ENCODE results near the gene AHR.

The AHR gene

DNA sequence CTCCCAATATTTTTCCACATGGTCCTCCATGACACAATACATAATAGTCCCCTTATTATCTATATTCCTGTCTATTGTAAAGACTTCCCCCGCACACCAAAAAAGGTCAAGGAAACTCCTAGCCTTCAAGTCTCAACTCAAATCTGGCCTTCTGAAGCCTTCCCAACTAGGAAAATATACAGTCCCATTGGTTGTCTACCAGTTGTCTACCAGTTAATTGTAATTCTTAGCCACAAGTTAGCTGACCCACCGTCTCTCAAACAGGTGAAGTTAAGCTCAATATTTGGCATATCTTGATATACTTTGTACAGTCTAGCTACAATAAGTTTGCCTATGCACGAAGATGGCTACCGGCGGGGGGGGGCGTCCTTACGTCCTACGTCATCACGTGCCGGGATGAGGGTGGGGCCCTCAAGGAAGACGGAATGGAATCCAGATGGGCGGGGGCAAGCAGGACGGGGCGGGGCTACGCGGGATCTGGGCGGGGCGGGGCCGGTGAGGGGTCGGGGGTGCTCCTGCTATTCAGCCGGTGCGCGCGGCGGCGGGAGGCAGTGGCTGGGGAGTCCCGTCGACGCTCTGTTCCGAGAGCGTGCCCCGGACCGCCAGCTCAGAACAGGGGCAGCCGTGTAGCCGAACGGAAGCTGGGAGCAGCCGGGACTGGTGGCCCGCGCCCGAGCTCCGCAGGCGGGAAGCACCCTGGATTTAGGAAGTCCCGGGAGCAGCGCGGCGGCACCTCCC, at the start of gene AHR:
Gene AHR (plus strand): TSS at position 551 of the 738 bp plus-strand sequence. CDS start 613 bp downstream, outside the sequence.
- intact Hi-C loops (cut with DNase I) = no loop called here
- peak; percentile 89 to 98 (median 96) for DNase-seq

DNA sequence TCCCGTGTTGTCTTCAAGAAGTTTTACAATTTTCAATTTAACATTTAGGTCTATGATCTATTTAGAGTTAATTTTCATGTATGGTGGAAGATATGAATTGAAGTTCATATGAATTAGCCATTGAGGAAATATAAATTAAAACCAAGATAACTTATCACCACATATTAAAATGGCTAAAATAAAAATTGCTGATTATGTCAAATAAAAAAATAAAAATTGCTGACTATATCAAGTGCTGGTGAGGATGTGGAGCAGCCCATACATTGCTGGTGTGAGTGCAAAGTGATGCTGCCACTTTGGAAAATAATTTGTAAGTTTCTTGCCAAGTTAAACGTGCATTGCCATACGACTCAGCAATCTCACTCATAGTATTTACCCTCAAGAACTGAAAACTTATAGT, 44.6 kb upstream of the AHR start:
- DNase-seq = no peak
- intact Hi-C loops (cut with DNase I) = no loop called here

DNA sequence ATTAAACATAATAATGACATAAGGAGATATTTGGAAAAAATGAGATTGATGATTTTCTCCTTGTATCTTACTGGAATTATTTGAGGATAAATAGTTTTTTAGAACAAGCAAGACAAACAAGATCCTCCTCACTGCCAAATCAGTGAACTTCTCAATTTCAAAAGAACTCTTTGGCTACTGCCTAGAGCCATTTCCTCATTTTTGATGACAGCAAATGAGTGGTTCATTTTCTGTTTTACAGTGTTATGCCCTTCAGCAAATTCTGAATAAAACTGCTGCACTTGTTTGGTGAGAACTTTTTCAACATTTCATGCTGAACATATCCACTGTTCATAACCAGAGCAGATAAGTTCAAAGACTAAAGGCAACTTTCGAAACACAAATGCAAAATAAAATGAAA, 42.5 kb upstream of the AHR start:
- intact Hi-C loops (cut with DNase I) = no loop called here
- no peak for DNase-seq

DNA sequence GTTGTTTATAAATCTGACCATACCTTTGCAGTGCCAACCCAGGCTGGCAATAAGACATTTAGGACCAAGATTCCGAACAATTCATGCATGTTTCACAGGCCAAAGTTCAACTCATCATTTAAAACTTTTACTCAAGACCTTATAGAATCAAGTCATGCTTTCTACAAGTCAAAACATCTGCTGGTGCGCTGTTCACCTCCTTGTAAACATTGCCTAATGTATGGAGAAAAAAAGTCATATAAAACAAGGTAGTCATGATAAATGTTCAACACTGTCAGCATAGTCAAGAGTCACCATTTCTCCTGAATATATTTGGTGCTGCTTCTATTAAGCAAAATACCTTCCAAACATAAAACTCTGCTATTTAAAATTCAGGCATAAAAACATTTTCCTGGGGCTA, 42.1 kb upstream of the AHR start:
- no peak for DNase-seq
- intact Hi-C loops (cut with DNase I) = no loop called here

DNA sequence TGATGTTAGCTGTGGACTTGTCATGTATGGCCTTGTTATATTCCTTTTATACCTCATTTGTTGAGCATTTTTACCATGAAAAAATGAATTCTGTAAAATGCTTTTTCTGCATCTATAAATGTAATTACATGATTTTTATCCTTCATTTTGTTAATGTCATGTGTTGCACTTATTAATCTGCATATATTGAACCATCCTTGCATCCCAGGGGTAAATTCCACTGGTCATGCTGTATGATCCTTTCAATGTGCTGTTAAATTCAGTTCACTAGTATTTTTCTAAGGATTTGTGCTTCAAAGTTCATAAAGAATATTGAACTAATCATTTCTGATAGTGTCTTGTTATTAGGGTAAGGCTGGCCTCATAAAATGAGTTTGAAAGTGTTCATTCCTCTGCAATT, 31.9 kb upstream of the AHR start:
- intact Hi-C loops (cut with DNase I) = no loop called here
- no peak for DNase-seq

DNA sequence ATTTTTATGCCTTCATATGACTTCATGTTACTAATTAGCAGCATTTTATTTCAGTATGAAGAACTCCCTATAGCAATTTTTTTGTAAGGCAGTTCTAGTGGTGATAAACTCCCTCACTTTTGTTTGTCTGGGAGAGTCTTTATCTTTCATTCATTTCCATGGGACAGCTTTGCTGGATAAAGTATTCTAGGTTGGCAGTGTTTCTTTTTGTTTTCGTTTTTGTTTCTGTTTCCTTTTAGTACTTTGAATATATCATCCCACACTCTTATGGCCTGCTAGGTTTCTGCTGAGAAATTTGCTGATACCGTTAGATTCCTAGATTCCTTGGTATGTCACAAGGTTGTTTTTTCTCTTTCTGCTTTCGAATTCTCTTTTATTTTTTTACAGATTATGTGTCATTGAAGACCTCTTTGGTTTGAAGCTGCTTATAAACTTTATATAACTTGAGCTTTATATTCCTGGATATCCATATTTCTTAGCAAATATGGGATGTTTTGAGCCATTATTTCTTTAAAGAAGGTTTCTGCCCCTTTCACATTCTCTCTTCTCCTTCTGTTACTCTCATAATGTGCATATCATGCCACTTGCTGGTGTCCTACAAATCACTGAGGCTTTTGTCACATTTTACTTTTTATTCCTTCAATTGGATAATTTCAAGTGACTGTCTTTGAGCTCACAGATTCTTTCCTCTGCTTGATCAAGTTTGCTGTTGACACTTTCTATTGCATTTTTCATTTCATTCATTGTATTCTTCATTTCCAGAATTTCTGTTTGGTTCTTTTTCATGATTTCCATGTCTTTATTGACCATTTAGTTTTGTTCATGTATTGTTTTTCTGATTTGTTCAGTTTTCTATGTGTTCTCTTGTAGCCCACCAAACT, 28.9 kb upstream of the AHR start:
- intact Hi-C loops (cut with DNase I) = no loop called here
- no peak for DNase-seq

DNA sequence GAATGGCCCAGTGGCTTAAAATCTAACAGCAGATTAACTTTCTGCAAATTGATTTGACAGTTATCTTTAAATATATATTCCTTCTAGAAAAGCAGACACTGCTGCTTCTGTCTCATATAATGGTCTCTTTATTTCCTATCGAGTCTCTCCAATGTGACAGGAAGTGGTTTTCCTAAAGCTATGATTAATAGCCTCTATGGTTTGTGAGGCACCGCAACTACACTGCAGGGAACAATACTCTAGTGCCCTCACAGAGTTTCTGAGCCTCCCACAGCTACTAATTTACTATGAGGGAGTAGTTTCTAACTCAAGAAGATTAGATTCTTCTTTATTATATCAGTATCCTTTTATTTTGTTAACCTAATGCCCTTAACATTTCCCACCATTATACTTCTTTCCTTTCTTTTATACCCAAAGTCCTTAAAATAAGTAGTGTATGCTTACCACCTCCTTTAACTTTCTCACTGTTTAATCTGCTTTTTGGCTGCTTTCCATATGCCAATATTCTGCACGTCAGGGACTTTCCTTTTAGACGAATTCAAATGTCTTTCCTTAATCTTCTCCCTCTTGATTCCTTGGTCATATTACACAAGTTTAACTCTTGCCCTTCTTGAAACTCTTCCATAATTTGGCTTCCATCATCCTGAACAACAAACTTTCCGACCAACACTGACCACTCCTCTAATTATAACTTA, 23.8 kb upstream of the AHR start:
- no peak for DNase-seq
- intact Hi-C loops (cut with DNase I) = no loop called here

DNA sequence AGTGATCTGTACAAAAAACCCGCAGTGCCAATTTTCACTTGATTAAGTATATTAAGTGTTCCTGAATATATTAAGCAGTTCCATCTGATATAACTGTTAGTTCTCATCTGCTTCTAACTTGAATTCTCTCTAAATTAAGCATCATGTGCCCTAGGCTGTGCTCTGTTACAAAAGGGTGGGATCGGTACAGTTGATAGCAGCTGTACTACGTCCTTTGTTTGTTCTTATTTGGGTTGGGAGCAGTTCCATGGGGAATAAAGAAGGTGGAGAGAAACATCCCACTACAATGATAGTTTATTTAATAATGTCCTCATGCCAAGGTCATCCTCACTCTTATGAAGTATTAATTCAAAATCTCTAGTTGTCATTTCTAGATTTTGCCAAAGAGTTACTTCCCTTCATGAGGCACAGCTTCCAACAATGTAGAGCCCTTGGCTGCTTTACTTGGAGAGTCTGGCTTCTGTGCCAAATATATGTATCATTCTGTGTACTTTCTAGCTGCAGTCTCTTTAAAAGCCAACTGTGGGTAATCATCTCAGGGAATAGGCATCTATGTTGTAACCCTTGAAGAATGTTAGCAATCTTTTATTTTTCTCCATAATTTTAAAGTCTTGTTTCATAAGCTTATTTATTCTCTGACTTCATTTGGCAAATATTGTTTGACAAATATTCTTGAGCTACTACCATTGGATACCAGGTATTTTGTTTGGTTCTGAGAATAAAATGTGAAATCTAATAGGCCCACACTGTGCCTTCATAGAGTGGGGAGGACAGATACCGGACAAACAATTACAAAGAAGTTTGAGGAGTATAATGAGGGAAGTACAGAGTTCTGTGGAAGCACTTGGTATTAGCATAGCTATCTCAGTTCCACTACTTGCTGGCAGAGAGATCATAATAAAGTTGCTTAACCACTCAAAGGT, 22.4 kb upstream of the AHR start:
- no peak for DNase-seq
- intact Hi-C loops (cut with DNase I) = no loop called here

DNA sequence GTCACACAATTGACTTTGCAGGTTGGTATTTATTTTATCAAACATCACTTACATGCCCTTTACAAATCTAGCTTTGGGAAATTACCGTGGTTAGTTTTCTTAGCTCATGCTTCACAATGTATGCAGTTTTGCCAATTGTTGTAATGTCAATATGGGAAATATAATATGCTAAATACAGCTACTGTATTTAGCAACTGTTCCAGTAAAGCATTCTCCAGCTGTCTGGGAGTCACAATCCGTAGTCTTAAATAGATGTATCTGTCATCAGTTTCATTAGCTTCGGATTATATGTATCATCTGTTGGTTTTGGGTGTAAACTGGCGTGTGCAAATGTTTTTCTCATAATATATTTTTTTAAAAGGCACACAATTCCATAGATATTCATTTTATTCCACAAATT, 19.4 kb upstream of the AHR start:
- intact Hi-C loops (cut with DNase I) = no loop called here
- DNase-seq = no peak

DNA sequence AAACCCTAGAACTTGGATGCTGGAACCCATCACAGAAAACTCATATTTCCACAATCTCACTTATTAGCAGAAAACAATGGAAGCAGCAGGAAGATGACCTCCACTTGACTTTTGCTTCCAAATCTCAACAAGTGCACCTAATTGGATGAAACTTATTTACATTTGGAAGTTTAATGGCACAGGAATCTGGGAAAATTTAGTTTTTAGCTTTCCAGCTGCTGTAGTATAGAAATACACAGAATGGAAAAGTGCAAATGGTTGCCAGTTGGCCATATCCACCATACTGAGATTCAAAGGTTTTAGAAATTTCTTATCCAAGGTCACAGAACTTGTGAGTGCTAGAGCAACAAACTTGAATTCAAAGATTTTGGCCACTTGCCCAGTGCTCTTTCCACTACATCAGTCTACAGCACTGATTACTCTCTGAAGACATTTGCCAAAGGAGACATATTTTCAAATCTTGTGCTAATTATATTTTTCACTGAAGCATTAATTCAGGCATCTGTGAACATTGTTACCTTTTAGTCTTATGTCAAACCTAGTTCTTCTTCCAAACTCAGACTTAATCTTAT, 9.3 kb upstream of the AHR start:
- DNase-seq = peak in 2 of 42 donors; percentile 14 to 56
- intact Hi-C loops (cut with DNase I) = no loop called here

DNA sequence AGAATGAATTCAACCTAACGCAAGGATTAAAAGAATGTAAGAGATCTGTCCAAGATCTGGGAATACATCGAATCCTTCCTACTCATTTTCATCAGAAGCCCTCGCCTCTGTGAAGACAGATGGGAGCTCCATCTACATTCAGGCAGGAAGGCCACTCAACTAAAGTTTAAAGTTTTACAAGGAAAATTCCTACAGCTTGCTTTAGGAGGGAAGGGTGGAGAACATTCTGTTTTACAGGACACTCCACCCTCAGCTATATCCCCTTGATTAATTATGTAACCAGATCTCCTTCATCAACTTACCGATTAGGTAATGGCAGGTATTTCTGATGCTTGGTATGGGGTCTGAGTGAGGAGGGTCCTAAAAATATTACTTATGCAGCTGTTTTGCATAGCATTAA, 5.6 kb upstream of the AHR start:
- intact Hi-C loops (cut with DNase I) = no loop called here
- no peak for DNase-seq

DNA sequence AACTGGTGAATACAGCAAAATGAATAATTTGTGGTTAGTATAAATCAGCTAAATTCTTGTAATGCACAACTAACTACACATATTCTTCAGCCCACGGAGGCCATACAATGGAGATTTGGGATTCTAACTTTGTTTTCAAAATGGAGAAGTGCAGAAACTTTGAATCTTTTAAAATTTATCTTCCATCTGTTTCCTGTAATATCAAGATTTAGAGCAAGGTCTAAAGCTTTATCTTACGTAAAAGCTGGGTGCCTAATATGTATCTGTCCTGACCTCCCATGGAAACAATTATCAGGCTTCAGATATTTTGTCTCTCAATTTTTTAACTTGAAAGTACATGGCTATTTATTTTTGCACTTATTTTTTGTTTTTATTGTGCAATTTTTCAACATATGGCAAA, 5.0 kb upstream of the AHR start:
- intact Hi-C loops (cut with DNase I) = no loop called here
- no peak for DNase-seq

DNA sequence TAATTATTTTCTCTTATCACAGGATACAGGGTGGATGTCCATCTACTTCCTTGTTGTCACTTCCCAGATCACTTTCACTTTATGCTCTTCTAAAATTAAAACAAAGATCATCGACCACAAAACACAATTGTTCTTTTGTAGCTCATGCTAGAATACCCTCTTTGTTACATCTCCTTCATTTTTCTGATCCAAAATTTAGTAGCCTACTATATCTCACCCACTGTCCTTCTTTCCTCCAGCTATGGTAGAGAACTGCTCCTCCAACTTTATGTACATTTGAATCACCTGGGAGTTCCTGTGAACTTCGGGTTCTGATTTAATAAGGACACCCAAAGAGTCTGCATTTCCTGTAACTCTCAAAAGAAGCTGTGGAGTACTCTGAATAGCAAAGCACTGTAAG, 1.2 kb upstream of the AHR start:
- DNase-seq = no peak
- intact Hi-C loops (cut with DNase I) = no loop called here

DNA sequence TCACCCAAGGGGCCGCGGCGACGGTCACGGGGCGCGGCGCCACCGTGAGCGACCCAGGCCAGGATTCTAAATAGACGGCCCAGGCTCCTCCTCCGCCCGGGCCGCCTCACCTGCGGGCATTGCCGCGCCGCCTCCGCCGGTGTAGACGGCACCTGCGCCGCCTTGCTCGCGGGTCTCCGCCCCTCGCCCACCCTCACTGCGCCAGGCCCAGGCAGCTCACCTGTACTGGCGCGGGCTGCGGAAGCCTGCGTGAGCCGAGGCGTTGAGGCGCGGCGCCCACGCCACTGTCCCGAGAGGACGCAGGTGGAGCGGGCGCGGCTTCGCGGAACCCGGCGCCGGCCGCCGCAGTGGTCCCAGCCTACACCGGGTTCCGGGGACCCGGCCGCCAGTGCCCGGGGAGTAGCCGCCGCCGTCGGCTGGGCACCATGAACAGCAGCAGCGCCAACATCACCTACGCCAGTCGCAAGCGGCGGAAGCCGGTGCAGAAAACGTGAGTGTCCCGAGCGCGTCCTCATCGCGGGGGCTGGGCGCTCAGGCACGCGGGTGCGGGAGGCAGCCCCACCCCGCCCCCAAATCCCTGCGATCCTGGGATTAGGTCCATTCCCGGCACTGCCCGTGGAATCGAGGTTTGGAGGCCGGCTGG, 509 bp downstream of the AHR start:
- DNase-seq = peak; percentile 5 to 76 (median 48)
- intact Hi-C loops (cut with DNase I) = no loop called here

DNA sequence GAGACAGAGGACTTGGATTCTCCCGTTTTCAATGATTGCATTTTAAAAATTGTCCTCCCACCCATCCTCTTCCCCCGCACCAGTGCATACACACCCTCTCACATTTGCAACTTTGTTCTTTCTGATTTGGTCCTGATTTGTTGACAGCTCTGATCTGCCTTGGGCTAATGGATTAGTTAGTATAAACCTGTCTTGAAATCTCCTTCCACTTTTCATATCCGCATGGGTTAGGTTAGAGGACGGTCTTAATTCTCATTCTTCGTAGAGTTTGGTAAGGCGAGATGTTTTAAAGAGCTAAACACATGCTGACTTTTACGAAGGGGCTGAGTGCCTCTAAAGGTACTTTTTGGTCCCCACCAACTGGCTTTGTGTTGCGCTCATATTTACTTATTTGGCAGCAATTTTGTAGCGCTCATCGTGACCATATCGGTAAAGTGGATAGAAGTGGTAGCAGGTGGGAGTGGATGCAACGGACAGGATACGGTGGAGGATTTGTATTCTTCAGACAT, 1.1 kb downstream of the AHR start:
- intact Hi-C loops (cut with DNase I) = no loop called here

DNA sequence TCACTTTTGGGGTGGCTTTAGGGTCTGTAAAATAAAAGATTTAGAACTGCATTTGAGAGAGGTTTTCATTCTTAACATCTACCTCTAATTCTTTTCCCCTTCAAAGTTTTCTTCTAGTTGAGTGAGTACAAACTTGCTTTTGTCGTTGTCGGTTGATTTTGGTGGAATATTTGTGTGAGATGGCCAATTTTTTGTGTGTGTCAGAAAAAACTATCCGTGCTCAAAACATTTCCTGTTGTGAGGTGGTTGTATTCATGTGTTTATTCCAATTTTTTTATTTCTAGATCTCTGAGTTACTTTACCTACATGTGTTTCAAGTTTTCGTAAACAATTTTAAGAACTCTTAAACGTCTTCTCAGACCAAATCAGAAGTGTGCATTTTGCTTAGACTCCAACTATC, 1.6 kb downstream of the AHR start:
- intact Hi-C loops (cut with DNase I) = loop anchor here (5.0 kb wide), 1 partner anchor 318 kb away; no protein-coding TSS in a partner anchor

More for the DNA sequence above, 1.1 kb downstream of the AHR start:
- DNase-seq = peak in 4 of 42 donors; percentile 16 to 19 (median 18)

DNA sequence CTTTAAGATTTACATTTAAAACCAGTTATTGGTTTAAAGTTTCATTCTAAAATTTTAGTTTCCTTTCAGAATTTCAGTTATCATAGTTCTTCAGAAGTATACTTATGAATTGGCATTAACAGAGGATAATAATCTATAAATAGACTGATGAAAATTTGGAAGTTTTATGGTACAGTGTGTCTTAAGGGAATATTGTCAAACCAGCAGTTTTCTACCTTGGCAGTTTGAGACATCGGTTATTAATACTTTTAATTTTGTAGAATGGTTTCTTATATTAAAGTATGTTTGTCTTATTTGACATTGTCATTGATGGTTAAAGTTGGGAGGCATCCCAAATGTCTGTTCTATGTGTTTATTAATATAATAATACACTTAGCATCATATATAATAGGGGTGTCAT, 2.0 kb downstream of the AHR start:
- DNase-seq = no peak
- intact Hi-C loops (cut with DNase I) = loop anchor here (5.0 kb wide), 1 partner anchor 318 kb away; no protein-coding TSS in a partner anchor

More for the DNA sequence above, 1.6 kb downstream of the AHR start:
- DNase-seq = no peak
